ENCODE measurements around the gene DSTYK. TPM values are rescaled to one million over a fixed set of nuclear protein-coding genes. Genes with fewer than 3 reads are reported as not detected.

DSTYK gene
- total RNA-seq, 4 donors from 2014 or later = 2.2 to 9.8 (median 6.5) TPM

GRCh38 chr1:205137901-205138300 is 73.6 kb downstream of the DSTYK start:
- WGBS, 2 donors (ENCODE audit: low coverage in 1 of 2) = 64 to 82% methylated on average over 3 of the region's 3 CpGs
- in situ Hi-C loops (cut with MboI; ENCODE audit: low pct_ligation_motif_present in 1 of 4, low pct_unique_long_range_greater_than_20kb in 1 of 4, low sequenced_read_pairs in 3 of 4) = no loop called here

GRCh38 chr1:205133287-205133686 is 78.2 kb downstream of the DSTYK start:
- Histone ChIP-seq H3K4me3 (no peak overlapping the region), H3K36me3 (no peaks in the 10 kb centered on the region), H3K27ac (no peak overlapping the region), H3K9me3 (no peaks in the 10 kb centered on the region), H3K27me3 (no peaks in the 10 kb centered on the region), H3K4me1 (no peaks in the 10 kb centered on the region)
- no peak for TF ChIP-seq EP300 (IDR thresholded peaks at IDR 0.05; ENCODE audit: low read depth)
- no peak for TF ChIP-seq POLR2A (IDR thresholded peaks at IDR 0.05)
- no peak for TF ChIP-seq CTCF (IDR thresholded peaks at IDR 0.05)
- no peak for TF ChIP-seq POLR2AphosphoS5 (IDR thresholded peaks at IDR 0.05)
- WGBS, 2 donors (ENCODE audit: low coverage in 1 of 2) = 28 to 50% methylated on average over 1 of the region's 1 CpG
- intact Hi-C loops (cut with DNase I; ENCODE audit: low total_unique reads) = no loop called here
- in situ Hi-C loops (cut with MboI; ENCODE audit: low pct_ligation_motif_present in 1 of 4, low pct_unique_long_range_greater_than_20kb in 1 of 4, low sequenced_read_pairs in 3 of 4) = no loop called here
- DNase-seq = no peak

More at GRCh38 chr1:205137901-205138300, 73.6 kb downstream of the DSTYK start:
- no peak overlapping the region for H3K4me3 ChIP-seq
- no peaks in the 10 kb centered on the region for H3K27me3 ChIP-seq
- H3K27ac ChIP-seq = no peak overlapping the region
- no peak for DNase-seq
- no peaks in the 10 kb centered on the region for H3K9me3 ChIP-seq
- H3K4me1 ChIP-seq = peaks cover 0 to 9% (median 5%) of the 10 kb centered on the region in 4 donors
- intact Hi-C loops (cut with DNase I; ENCODE audit: low total_unique reads) = no loop called here
- no peaks in the 10 kb centered on the region for H3K36me3 ChIP-seq
- TF ChIP-seq EP300 (IDR thresholded peaks at IDR 0.05; ENCODE audit: low read depth) = no peak
- TF ChIP-seq CTCF (IDR thresholded peaks at IDR 0.05) = no peak
- no peak for TF ChIP-seq POLR2AphosphoS5 (IDR thresholded peaks at IDR 0.05)
- TF ChIP-seq POLR2A (IDR thresholded peaks at IDR 0.05) = no peak

GRCh38 chr1:205129447-205130029 is 82.0 kb downstream of the DSTYK start:
- Histone ChIP-seq H3K4me1 (no peaks in the 10 kb centered on the region), H3K4me3 (no peak overlapping the region), H3K27me3 (no peaks in the 10 kb centered on the region), H3K27ac (no peak overlapping the region), H3K36me3 (no peaks in the 10 kb centered on the region), H3K9me3 (no peaks in the 10 kb centered on the region)
- in situ Hi-C loops (cut with MboI; ENCODE audit: low pct_ligation_motif_present in 1 of 4, low pct_unique_long_range_greater_than_20kb in 1 of 4, low sequenced_read_pairs in 3 of 4) = no loop called here
- intact Hi-C loops (cut with DNase I; ENCODE audit: low total_unique reads) = no loop called here
- TF ChIP-seq POLR2AphosphoS5 (IDR thresholded peaks at IDR 0.05) = no peak
- TF ChIP-seq CTCF (IDR thresholded peaks at IDR 0.05) = no peak
- no peak for TF ChIP-seq POLR2A (IDR thresholded peaks at IDR 0.05)
- WGBS, 2 donors (ENCODE audit: low coverage in 1 of 2) = 51 to 83% methylated on average over 2 to 4 of the region's 4 CpGs
- no peak for DNase-seq

- 88 to 89% methylated on average over 2 of the region's 2 CpGs for WGBS, 2 donors (ENCODE audit: low coverage in 1 of 2)
- Histone ChIP-seq H3K9me3 (no peaks in the 10 kb centered on the region), H3K27me3 (no peaks in the 10 kb centered on the region), H3K4me1 (peaks cover 0 to 1% (median under 1%) of the 10 kb centered on the region in 4 donors), H3K4me3 (no peak overlapping the region), H3K27ac (no peak overlapping the region), H3K36me3 (no peaks in the 10 kb centered on the region)
- in situ Hi-C loops (cut with MboI; ENCODE audit: low pct_ligation_motif_present in 1 of 4, low pct_unique_long_range_greater_than_20kb in 1 of 4, low sequenced_read_pairs in 3 of 4) (no loop called here), intact Hi-C loops (cut with DNase I; ENCODE audit: low total_unique reads) (no loop called here)
- DNase-seq = no peak
- TF ChIP-seq CTCF (IDR thresholded peaks at IDR 0.05) (no peak), POLR2AphosphoS5 (IDR thresholded peaks at IDR 0.05) (no peak), EP300 (IDR thresholded peaks at IDR 0.05; ENCODE audit: low read depth) (no peak), POLR2A (IDR thresholded peaks at IDR 0.05) (no peak)
Observed at GRCh38 chr1:205128050-205128449, 83.5 kb downstream of the DSTYK start.
